Large intestine (tissue), 3 donors: ENCODE data around the gene DEFB114. TPM values are rescaled to one million over a fixed set of nuclear protein-coding genes. Genes with fewer than 3 reads are reported as not detected.
"Not testable (repeated sequence)": the region's sequence is repeated elsewhere in the genome, so short reads cannot be mapped to it uniquely, and the experiment has no call there.

Experiments
- DNase-seq, 2 donors: peaks; one replicate each; pipeline versions ENCODE4 v3.0.0 to v3.0.0-alpha.2; 2013
- H3K27ac ChIP-seq: one replicate; pipeline ENCODE4 v1.5.1; 2013; ENCODE audit warnings: low read length
- H3K27me3 ChIP-seq: 2 replicates; pipeline ENCODE4 v1.6.1; 2013; ENCODE audit warnings: low read length; ENCODE audit not compliant: control insufficient read depth, insufficient read depth
- H3K36me3 ChIP-seq: 2 replicates; pipeline ENCODE4 v1.6.1; 2013; ENCODE audit warnings: low read length; ENCODE audit not compliant: control insufficient read depth, insufficient read depth
- H3K4me1 ChIP-seq: one replicate; pipeline ENCODE4 v1.6.1; 2013; ENCODE audit warnings: low read length; ENCODE audit not compliant: control insufficient read depth, insufficient read depth
- H3K4me3 ChIP-seq: one replicate; pipeline ENCODE4 v1.5.1; 2013; ENCODE audit warnings: low read length
- H3K9me3 ChIP-seq: one replicate; pipeline ENCODE4 v1.6.1; 2013; ENCODE audit warnings: mild to moderate bottlenecking, low read depth, low read length, moderate library complexity; ENCODE audit not compliant: control insufficient read depth
- WGBS: methylation state at CpG from one replicate; pipeline ENCODE4 v1.1.5; 2013; ENCODE audit warnings: low lambda C conversion rate; ENCODE audit not compliant: insufficient coverage; 5-methylcytosine and 5-hydroxymethylcytosine counted together
- polyA plus RNA-seq: library from polyadenylated mRNA; unstranded; fragments of 120-200 nt; gene quantifications from one replicate; pipeline ENCODE4 v1.2.1, GENCODE V29; 2013

Gene DEFB114
- polyA plus RNA-seq, 1 donor = not detected

- Histone ChIP-seq H3K9me3 (no peaks in the 10 kb centered on the region), H3K4me3 (no peak overlapping the region), H3K36me3 (no peaks in the 10 kb centered on the region), H3K4me1 (no peaks in the 10 kb centered on the region), H3K27ac (no peak overlapping the region), H3K27me3 (no peaks in the 10 kb centered on the region)
- peak in 1 of 2 donors; percentile 50 for DNase-seq
- 25% methylated on average over 1 of the region's 3 CpGs for WGBS
Measured at GRCh38 chr6:49978332-49979226, 14.6 kb upstream of the DEFB114 start.

GRCh38 chr6:49969605-49970004, 5.6 kb upstream of the DEFB114 start, which contains the start of gene DEFB113:
Gene DEFB113 (minus strand): TSS chr6:49969625. CDS start chr6:49969625, 0 bp downstream.
- Histone ChIP-seq H3K4me1 (no peaks in the 10 kb centered on the region), H3K4me3 (no peak within 1 kb of the TSS), H3K36me3 (no peaks in the 10 kb centered on the region), H3K27me3 (no peaks in the 10 kb centered on the region), H3K9me3 (no peaks in the 10 kb centered on the region), H3K27ac (no peak within 1 kb of the TSS)
- WGBS = 33% methylated on average over 1 of the region's 2 CpGs
- DNase-seq = no peak

- WGBS = 81% methylated on average over 2 of the region's 2 CpGs
- Histone ChIP-seq H3K36me3 (no peaks in the 10 kb centered on the region), H3K27me3 (no peaks in the 10 kb centered on the region), H3K4me1 (no peaks in the 10 kb centered on the region), H3K9me3 (no peaks in the 10 kb centered on the region), H3K4me3 (no peak overlapping the region), H3K27ac (no peak overlapping the region)
- no peak for DNase-seq
Measured at GRCh38 chr6:49966823-49967222, 2.9 kb upstream of the DEFB114 start.

- Histone ChIP-seq H3K27ac (no peak overlapping the region), H3K4me3 (no peak overlapping the region), H3K36me3 (no peaks in the 10 kb centered on the region), H3K27me3 (no peaks in the 10 kb centered on the region), H3K4me1 (no peaks in the 10 kb centered on the region), H3K9me3 (no peaks in the 10 kb centered on the region)
- no peak for DNase-seq
- WGBS = 83% methylated on average over 1 of the region's 2 CpGs
Measured at GRCh38 chr6:49966334-49966733, 2.4 kb upstream of the DEFB114 start.

- DNase-seq = no peak
- WGBS = 100% methylated on average over 1 of the region's 1 CpG
Measured at GRCh38 chr6:49958180-49958579, 5.8 kb downstream of the DEFB114 start.

GRCh38 chr6:49955847-49956246, 8.1 kb downstream of the DEFB114 start:
- no peak overlapping the region for H3K27ac ChIP-seq
- no peak overlapping the region for H3K4me3 ChIP-seq
- H3K27me3 ChIP-seq = no peaks in the 10 kb centered on the region
- DNase-seq = no peak
- H3K9me3 ChIP-seq = no peaks in the 10 kb centered on the region
- H3K36me3 ChIP-seq = no peaks in the 10 kb centered on the region
- no peaks in the 10 kb centered on the region for H3K4me1 ChIP-seq

More at GRCh38 chr6:49958180-49958579, 5.8 kb downstream of the DEFB114 start:
- Histone ChIP-seq H3K36me3 (no peaks in the 10 kb centered on the region), H3K27ac (no peak overlapping the region), H3K27me3 (no peaks in the 10 kb centered on the region), H3K4me3 (no peak overlapping the region), H3K9me3 (no peaks in the 10 kb centered on the region), H3K4me1 (no peaks in the 10 kb centered on the region)

GRCh38 chr6:49951926-49952325, 12.0 kb downstream of the DEFB114 start:
- no peak overlapping the region for H3K27ac ChIP-seq
- no peaks in the 10 kb centered on the region for H3K4me1 ChIP-seq
- no peak for DNase-seq
- H3K27me3 ChIP-seq = no peaks in the 10 kb centered on the region
- H3K4me3 ChIP-seq = no peak overlapping the region
- no peaks in the 10 kb centered on the region for H3K9me3 ChIP-seq
- H3K36me3 ChIP-seq = no peaks in the 10 kb centered on the region
- WGBS = no CpG with 5 or more reads among the region's 2 CpGs

- H3K27ac ChIP-seq = no peak overlapping the region
- 85% methylated on average over 2 of the region's 2 CpGs for WGBS
- no peaks in the 10 kb centered on the region for H3K36me3 ChIP-seq
- no peaks in the 10 kb centered on the region for H3K9me3 ChIP-seq
- DNase-seq = no peak
- H3K4me1 ChIP-seq = no peaks in the 10 kb centered on the region
- H3K4me3 ChIP-seq = no peak overlapping the region
- no peaks in the 10 kb centered on the region for H3K27me3 ChIP-seq
Measured at GRCh38 chr6:49950415-49950751, 13.6 kb downstream of the DEFB114 start.

GRCh38 chr6:49949062-49949461, 14.9 kb downstream of the DEFB114 start:
- WGBS = 93% methylated on average over 2 of the region's 4 CpGs
- DNase-seq = no peak

GRCh38 chr6:49946835-49947234, 17.1 kb downstream of the DEFB114 start:
- no peak overlapping the region for H3K27ac ChIP-seq
- no peak overlapping the region for H3K4me3 ChIP-seq
- DNase-seq = no peak
- H3K9me3 ChIP-seq = no peaks in the 10 kb centered on the region
- no peaks in the 10 kb centered on the region for H3K36me3 ChIP-seq
- H3K27me3 ChIP-seq = no peaks in the 10 kb centered on the region
- H3K4me1 ChIP-seq = no peaks in the 10 kb centered on the region
- WGBS = 100% methylated on average over 1 of the region's 2 CpGs

More at GRCh38 chr6:49949062-49949461, 14.9 kb downstream of the DEFB114 start:
- H3K27me3 ChIP-seq = no peaks in the 10 kb centered on the region
- no peak overlapping the region for H3K27ac ChIP-seq
- H3K4me1 ChIP-seq = no peaks in the 10 kb centered on the region
- no peaks in the 10 kb centered on the region for H3K36me3 ChIP-seq
- H3K4me3 ChIP-seq = no peak overlapping the region
- H3K9me3 ChIP-seq = no peaks in the 10 kb centered on the region

GRCh38 chr6:49944068-49944467, 19.9 kb downstream of the DEFB114 start:
- not testable (repeated sequence) for H3K27ac ChIP-seq

More at GRCh38 chr6:49944068-49944467, 19.9 kb downstream of the DEFB114 start:
- H3K36me3 ChIP-seq, DNase-seq, H3K9me3 ChIP-seq, H3K4me3 ChIP-seq, H3K27me3 ChIP-seq, H3K4me1 ChIP-seq: not testable (repeated sequence)
- no CpG with 5 or more reads among the region's 3 CpGs for WGBS
